K562 (cell line): ENCODE results near the gene ACTL6A. TPM values are rescaled to one million over a fixed set of nuclear protein-coding genes. Genes with fewer than 3 reads are reported as not detected.

Source experiments
- ARHGAP35 ChIP-seq: fragments of 450-650 bp; IDR thresholded peaks from 2 replicates; pipeline ENCODE4 v1.6.1; 2018; ENCODE audit not compliant: partially characterized antibody
- CBFB ChIP-seq: sonication (generic); formaldehyde crosslinking; IDR thresholded peaks from 2 replicates; pipeline ENCODE4 v1.4.0; 2020; ENCODE audit warnings: mild to moderate bottlenecking, missing genetic modification reagents
- DNMT1 ChIP-seq: fragments of 450-650 bp; IDR thresholded peaks from 2 replicates; pipeline ENCODE4 v1.6.1; 2016; ENCODE audit warnings: antibody characterized with exemption, mild to moderate bottlenecking
- FOS ChIP-seq: IDR thresholded peaks from 3 replicates; pipeline ENCODE4 v1.6.1; 2011; ENCODE audit not compliant: insufficient read length; ENCODE audit errors: extremely low read depth
- HLTF ChIP-seq: fragments of 450-650 bp; IDR thresholded peaks from 2 replicates; pipeline ENCODE4 v1.6.1; 2016
- KDM2B ChIP-seq: fragments of 250-450 bp; sonication (Bioruptor Pico); IDR thresholded peaks from 2 replicates; pipeline ENCODE4 v1.8.0; 2021; ENCODE audit warnings: mild to moderate bottlenecking, moderate library complexity
- LCOR ChIP-seq: sonication (generic); formaldehyde crosslinking; IDR thresholded peaks from 2 replicates; pipeline ENCODE4 v1.8.0; 2022; ENCODE audit warnings: mild to moderate bottlenecking, missing genetic modification reagents
- LEF1 ChIP-seq: fragments of 450-650 bp; IDR thresholded peaks from 2 replicates; pipeline ENCODE4 v1.6.1; 2016; ENCODE audit warnings: mild to moderate bottlenecking
- MAFF ChIP-seq: IDR thresholded peaks from 2 replicates; pipeline ENCODE4 v1.6.1; 2012; ENCODE audit warnings: low read length, improper control_type of control experiment
- MEIS2 ChIP-seq: fragments of 450-650 bp; IDR thresholded peaks from 2 replicates; pipeline ENCODE4 v1.6.1; 2014; ENCODE audit warnings: mild to moderate bottlenecking; ENCODE audit not compliant: partially characterized antibody
- NFRKB ChIP-seq: fragments of 450-650 bp; IDR thresholded peaks from 2 replicates; pipeline ENCODE4 v1.6.1; 2016; ENCODE audit warnings: low read depth
- NUFIP1 ChIP-seq: fragments of 450-650 bp; IDR thresholded peaks from 2 replicates; pipeline ENCODE4 v1.6.1; 2018; ENCODE audit not compliant: partially characterized antibody
- OTX1 ChIP-seq: fragments of 450-650 bp; formaldehyde crosslinking; IDR thresholded peaks from 2 replicates; pipeline ENCODE4 v1.4.0; 2022; ENCODE audit warnings: mild to moderate bottlenecking
- PCBP1 ChIP-seq: fragments of 200-400 bp; formaldehyde crosslinking; IDR thresholded peaks from 2 replicates; pipeline ENCODE4 v1.6.1; 2018; ENCODE audit warnings: mild to moderate bottlenecking, low read depth, low read length; ENCODE audit not compliant: poor library complexity, severe bottlenecking
- PCBP2 ChIP-seq: fragments of 200-400 bp; formaldehyde crosslinking; IDR thresholded peaks from 2 replicates; pipeline ENCODE4 v1.6.1; 2018; ENCODE audit warnings: low read length, low read depth, mild to moderate bottlenecking, moderate library complexity; ENCODE audit not compliant: poor library complexity, severe bottlenecking
- PHB ChIP-seq: fragments of 250-450 bp; sonication (Bioruptor Pico); IDR thresholded peaks from 2 replicates; pipeline ENCODE4 v1.5.0; 2021
- POLR2A ChIP-seq: fragments of 450-650 bp; conservative IDR thresholded peaks from 2 replicates; pipeline ENCODE4 v1.6.1; 2016
- RCOR1 ChIP-seq, 2 experiments: IDR thresholded peaks; 2 replicates each; pipeline ENCODE4 v1.6.1; 2012; ENCODE audit warnings: low read depth in 2 of 2, low read length in 2 of 2, borderline replicate concordance in 1 of 2, improper control_type of control experiment in 1 of 2
- SIN3B ChIP-seq: fragments of 450-650 bp; IDR thresholded peaks from 2 replicates; pipeline ENCODE4 v1.6.1; 2017; ENCODE audit warnings: low read depth, mild to moderate bottlenecking, moderate library complexity
- STAT5A ChIP-seq: IDR thresholded peaks from 2 replicates; pipeline ENCODE4 v1.6.1; 2012; ENCODE audit warnings: low read length, inconsistent platforms, borderline replicate concordance
- TAF9B ChIP-seq: fragments of 450-650 bp; IDR thresholded peaks from 2 replicates; pipeline ENCODE4 v1.6.1; 2018; ENCODE audit warnings: mild to moderate bottlenecking; ENCODE audit not compliant: partially characterized antibody
- TARDBP ChIP-seq: fragments of 450-650 bp; IDR thresholded peaks from 2 replicates; pipeline ENCODE4 v1.6.1; 2016
- ZFP1 ChIP-seq: fragments of 450-650 bp; formaldehyde crosslinking; IDR thresholded peaks from 2 replicates; pipeline ENCODE4 v1.4.0; 2020; ENCODE audit warnings: mild to moderate bottlenecking, mixed read lengths
- ZFP36 ChIP-seq: fragments of 150-350 bp; IDR thresholded peaks from 2 replicates; pipeline ENCODE4 v1.6.1; 2018; ENCODE audit warnings: low read length, low read depth; ENCODE audit not compliant: partially characterized antibody
- ZFX ChIP-seq: sonication (generic); formaldehyde crosslinking; IDR thresholded peaks from 2 replicates; pipeline ENCODE4 v1.8.0; 2022; ENCODE audit warnings: mild to moderate bottlenecking, missing genetic modification reagents, moderate library complexity
- ZNF316 ChIP-seq: fragments of 450-650 bp; IDR thresholded peaks from 2 replicates; pipeline ENCODE4 v1.6.1; 2016
- ZNF76 ChIP-seq: fragments of 250-450 bp; sonication (Bioruptor Pico); IDR thresholded peaks from 2 replicates; pipeline ENCODE4 v1.4.0; 2020; ENCODE audit warnings: mild to moderate bottlenecking, moderate library complexity, borderline replicate concordance
- polyA plus RNA-seq, 8 experiments: library from polyadenylated mRNA; depleted of rRNA in 4 of 8; stranded (reverse) in 5 of 8; unstranded in 3 of 8; fragments of >200 nt; fragmentation: Nextera tagmentation in 2 of 8; fragmentation: Illumina TruSeq in 1 of 8; extraction: Ambion mirVana in 2 of 8; extraction: Trizol in 1 of 8; gene quantifications; 2 replicates each; pipeline versions ENCODE4 v1.2.1 to v1.2.3, GENCODE V29; 2011 to 2014; ENCODE audit warnings: inconsistent platforms in 1 of 8, missing spikeins in 1 of 8
- total RNA-seq, 7 experiments: library from RNA; depleted of rRNA in 6 of 7; stranded (reverse); fragments of >200 nt in 6 of 7; fragmentation: Illumina TruSeq in 2 of 7; extraction: Trizol in 2 of 7; gene quantifications; 2 replicates each; pipeline versions ENCODE4 v1.2.1 to v1.2.3, GENCODE V29; 2011 to 2021; ENCODE audit warnings: low replicate concordance in 1 of 7
- TF ChIP-seq, protein P1 (sequence below): sonication (generic); formaldehyde crosslinking; IDR thresholded peaks from 2 replicates; pipeline ENCODE4 v1.8.0; 2022; ENCODE audit warnings: mild to moderate bottlenecking, low read depth, missing genetic modification reagents
- TF ChIP-seq, protein P2 (sequence below): conservative IDR thresholded peaks from 2 replicates; pipeline ENCODE4 v1.6.1; 2011; ENCODE audit warnings: low read depth, mild to moderate bottlenecking, low read length; ENCODE audit not compliant: control insufficient read depth
- TF ChIP-seq, protein P3 (sequence below): fragments of 450-650 bp; IDR thresholded peaks from 2 replicates; pipeline ENCODE4 v1.6.1; 2014; ENCODE audit warnings: low read depth, mild to moderate bottlenecking, moderate library complexity, borderline replicate concordance

The ACTL6A gene
- total and polyA plus RNA-seq, 9 of the 15 experiments (the other 6 are each of a cell fraction or from before 2014, with no cell fraction given): 107 to 243 (median 157) TPM

GRCh38 chr3:179562591-179563270 lies at the start of gene ACTL6A (continued):
- TF ChIP-seq, protein P1, sequence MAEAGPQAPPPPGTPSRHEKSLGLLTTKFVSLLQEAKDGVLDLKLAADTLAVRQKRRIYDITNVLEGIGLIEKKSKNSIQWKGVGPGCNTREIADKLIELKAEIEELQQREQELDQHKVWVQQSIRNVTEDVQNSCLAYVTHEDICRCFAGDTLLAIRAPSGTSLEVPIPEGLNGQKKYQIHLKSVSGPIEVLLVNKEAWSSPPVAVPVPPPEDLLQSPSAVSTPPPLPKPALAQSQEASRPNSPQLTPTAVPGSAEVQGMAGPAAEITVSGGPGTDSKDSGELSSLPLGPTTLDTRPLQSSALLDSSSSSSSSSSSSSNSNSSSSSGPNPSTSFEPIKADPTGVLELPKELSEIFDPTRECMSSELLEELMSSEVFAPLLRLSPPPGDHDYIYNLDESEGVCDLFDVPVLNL: peak; percentile 69; the same call in 1 of the 2 replicates
- TF ChIP-seq ZNF76 (no peak), ZFP1 (CRISPR knock-in tag) (no peak), NUFIP1 (no peak), RCOR1 (IDR thresholded peaks at IDR 0.05; ENCODE audit: borderline replicate concordance in 1 of 2, low read depth in 2 of 2, low read length in 2 of 2) (no peak), TAF9B (peak; percentile 82), ARHGAP35 (no peak), TARDBP (no peak), ZNF316 (no peak), DNMT1 (no peak), OTX1 (CRISPR knock-in tag) (peak; percentile 40; the same call in 1 of the 2 replicates), LCOR (peak; percentile 16; the same call in 1 of the 2 replicates), STAT5A (no peak), MAFF (no peak), ZFX (CRISPR knock-in tag) (peak; percentile 30), PCBP2 (no peak), MEIS2 (no peak), HLTF (peak; percentile 20; the same call in 1 of the 2 replicates), ZFP36 (peak; percentile 16), CBFB (CRISPR knock-in tag) (no peak), KDM2B (CRISPR knock-in tag) (no peak), POLR2A (peak; percentile 98), PCBP1 (no peak), PHB (no peak), LEF1 (no peak; the same call in 1 of the 2 replicates), SIN3B (peak; percentile 77; the same call in 1 of the 2 replicates), FOS (peak; percentile 99), NFRKB (peak; percentile 80)
- TF ChIP-seq, protein P2, sequence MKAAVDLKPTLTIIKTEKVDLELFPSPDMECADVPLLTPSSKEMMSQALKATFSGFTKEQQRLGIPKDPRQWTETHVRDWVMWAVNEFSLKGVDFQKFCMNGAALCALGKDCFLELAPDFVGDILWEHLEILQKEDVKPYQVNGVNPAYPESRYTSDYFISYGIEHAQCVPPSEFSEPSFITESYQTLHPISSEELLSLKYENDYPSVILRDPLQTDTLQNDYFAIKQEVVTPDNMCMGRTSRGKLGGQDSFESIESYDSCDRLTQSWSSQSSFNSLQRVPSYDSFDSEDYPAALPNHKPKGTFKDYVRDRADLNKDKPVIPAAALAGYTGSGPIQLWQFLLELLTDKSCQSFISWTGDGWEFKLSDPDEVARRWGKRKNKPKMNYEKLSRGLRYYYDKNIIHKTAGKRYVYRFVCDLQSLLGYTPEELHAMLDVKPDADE: peak; percentile 47; the same call in 1 of the 2 replicates
- TF ChIP-seq, protein P3, sequence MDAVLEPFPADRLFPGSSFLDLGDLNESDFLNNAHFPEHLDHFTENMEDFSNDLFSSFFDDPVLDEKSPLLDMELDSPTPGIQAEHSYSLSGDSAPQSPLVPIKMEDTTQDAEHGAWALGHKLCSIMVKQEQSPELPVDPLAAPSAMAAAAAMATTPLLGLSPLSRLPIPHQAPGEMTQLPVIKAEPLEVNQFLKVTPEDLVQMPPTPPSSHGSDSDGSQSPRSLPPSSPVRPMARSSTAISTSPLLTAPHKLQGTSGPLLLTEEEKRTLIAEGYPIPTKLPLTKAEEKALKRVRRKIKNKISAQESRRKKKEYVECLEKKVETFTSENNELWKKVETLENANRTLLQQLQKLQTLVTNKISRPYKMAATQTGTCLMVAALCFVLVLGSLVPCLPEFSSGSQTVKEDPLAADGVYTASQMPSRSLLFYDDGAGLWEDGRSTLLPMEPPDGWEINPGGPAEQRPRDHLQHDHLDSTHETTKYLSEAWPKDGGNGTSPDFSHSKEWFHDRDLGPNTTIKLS: peak; percentile 71; the same call in 1 of the 2 replicates
